ENCODE results near the gene ITPR1.

DNA sequence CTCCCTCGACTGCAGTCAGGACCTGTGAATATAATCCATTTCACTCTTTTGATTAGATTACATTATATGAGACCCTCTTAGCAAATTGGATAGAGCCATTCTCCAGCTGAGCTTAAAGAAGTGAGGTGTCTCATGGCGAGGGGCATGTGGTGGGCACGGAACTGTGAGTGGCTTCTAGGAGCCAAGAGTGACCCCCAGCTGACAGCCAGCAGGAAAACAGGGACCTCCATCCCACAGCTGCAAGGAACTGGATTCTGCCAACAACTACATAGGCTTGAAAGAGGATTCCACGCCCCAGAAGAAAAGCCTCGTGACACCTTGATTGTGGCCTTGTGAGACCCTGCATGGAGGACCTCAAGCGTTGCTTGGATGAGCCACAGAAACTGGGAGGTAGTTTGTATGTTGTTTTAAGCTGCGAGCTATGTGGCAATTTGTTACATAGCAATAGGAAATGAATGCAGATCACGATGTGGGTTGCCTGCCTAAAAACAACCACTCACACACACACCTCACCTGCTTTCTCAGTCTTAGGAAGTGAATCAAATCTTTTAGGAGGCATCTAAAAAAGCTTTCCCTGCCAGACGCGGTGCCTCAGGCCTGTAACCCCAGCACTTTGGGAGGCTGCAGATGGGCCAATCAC lies 401.9 kb downstream of the ITPR1 start:
- TF ChIP-seq ZNF274 (IDR thresholded peaks at IDR 0.05; ENCODE audit: low read depth, low read length): no peak
- TF ChIP-seq YY1 (IDR thresholded peaks at IDR 0.05; ENCODE audit: insufficient read depth, insufficient read length): no peak
- TF ChIP-seq SUZ12 (IDR thresholded peaks at IDR 0.05; ENCODE audit: extremely low read depth, insufficient read depth, insufficient read length): no peak
